ENCODE results near the gene HTT. TPM values are rescaled to one million over a fixed set of nuclear protein-coding genes. Genes with fewer than 3 reads are reported as not detected.

HTT gene
- total RNA-seq, 6 donors from 2014 or later: 55.4 to 170 (median 81.5) TPM

- Histone ChIP-seq H3K36me3 (peaks cover 42 to 98% (median 87%) of the 10 kb centered on the region in 4 donors), H3K4me1 (no peaks in the 10 kb centered on the region), H3K4me3 (no peak overlapping the region), H3K9me3 (no peaks in the 10 kb centered on the region), H3K27ac (no peak overlapping the region), H3K27me3 (no peaks in the 10 kb centered on the region)
- TF ChIP-seq POLR2A (IDR thresholded peaks at IDR 0.05) (no peak), EP300 (IDR thresholded peaks at IDR 0.05) (no peak), POLR2AphosphoS5 (IDR thresholded peaks at IDR 0.05) (no peak)
- TF ChIP-seq, protein P1, sequence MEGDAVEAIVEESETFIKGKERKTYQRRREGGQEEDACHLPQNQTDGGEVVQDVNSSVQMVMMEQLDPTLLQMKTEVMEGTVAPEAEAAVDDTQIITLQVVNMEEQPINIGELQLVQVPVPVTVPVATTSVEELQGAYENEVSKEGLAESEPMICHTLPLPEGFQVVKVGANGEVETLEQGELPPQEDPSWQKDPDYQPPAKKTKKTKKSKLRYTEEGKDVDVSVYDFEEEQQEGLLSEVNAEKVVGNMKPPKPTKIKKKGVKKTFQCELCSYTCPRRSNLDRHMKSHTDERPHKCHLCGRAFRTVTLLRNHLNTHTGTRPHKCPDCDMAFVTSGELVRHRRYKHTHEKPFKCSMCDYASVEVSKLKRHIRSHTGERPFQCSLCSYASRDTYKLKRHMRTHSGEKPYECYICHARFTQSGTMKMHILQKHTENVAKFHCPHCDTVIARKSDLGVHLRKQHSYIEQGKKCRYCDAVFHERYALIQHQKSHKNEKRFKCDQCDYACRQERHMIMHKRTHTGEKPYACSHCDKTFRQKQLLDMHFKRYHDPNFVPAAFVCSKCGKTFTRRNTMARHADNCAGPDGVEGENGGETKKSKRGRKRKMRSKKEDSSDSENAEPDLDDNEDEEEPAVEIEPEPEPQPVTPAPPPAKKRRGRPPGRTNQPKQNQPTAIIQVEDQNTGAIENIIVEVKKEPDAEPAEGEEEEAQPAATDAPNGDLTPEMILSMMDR (IDR thresholded peaks at IDR 0.05): no peak
- ATAC-seq (ENCODE audit: low FRiP score in 2 of 2): no peak
- peak in 1 of 2 donors; percentile 52 for DNase-seq
- WGBS, 2 donors: 89 to 92% methylated on average over 17 to 23 of the region's 23 CpGs
Observed at GRCh38 chr4:3234171-3235029, 159.9 kb downstream of the HTT start.

- Histone ChIP-seq H3K4me1 (no peaks in the 10 kb centered on the region), H3K9me3 (no peaks in the 10 kb centered on the region), H3K27ac (no peak overlapping the region), H3K4me3 (no peak overlapping the region), H3K36me3 (peaks cover 42 to 98% (median 87%) of the 10 kb centered on the region in 4 donors), H3K27me3 (no peaks in the 10 kb centered on the region)
- WGBS, 2 donors: 93 to 97% methylated on average over 4 to 12 of the region's 14 CpGs
- no peak for ATAC-seq (ENCODE audit: low FRiP score in 2 of 2)
- no peak for TF ChIP-seq POLR2A (IDR thresholded peaks at IDR 0.05)
- TF ChIP-seq POLR2AphosphoS5 (IDR thresholded peaks at IDR 0.05): no peak
- TF ChIP-seq, protein P1 (IDR thresholded peaks at IDR 0.05): no peak
- no peak for TF ChIP-seq EP300 (IDR thresholded peaks at IDR 0.05)
- no peak for DNase-seq
Observed at GRCh38 chr4:3235030-3235345, 160.5 kb downstream of the HTT start.

GRCh38 chr4:3235581-3235980 lies 161.1 kb downstream of the HTT start:
- Histone ChIP-seq H3K36me3 (peaks cover 39 to 98% (median 87%) of the 10 kb centered on the region in 4 donors), H3K27me3 (no peaks in the 10 kb centered on the region), H3K27ac (no peak overlapping the region), H3K4me3 (no peak overlapping the region), H3K4me1 (no peaks in the 10 kb centered on the region), H3K9me3 (no peaks in the 10 kb centered on the region)
- no peak for TF ChIP-seq EP300 (IDR thresholded peaks at IDR 0.05)
- no peak for TF ChIP-seq POLR2A (IDR thresholded peaks at IDR 0.05)
- TF ChIP-seq, protein P1 (IDR thresholded peaks at IDR 0.05): no peak
- no peak for TF ChIP-seq POLR2AphosphoS5 (IDR thresholded peaks at IDR 0.05)
- no peak for ATAC-seq (ENCODE audit: low FRiP score in 2 of 2)
- WGBS, 2 donors: 85% methylated on average over 8 of the region's 11 CpGs; no CpG with 5 or more reads in 1 of the 2 donors
- peak in 1 of 2 donors; percentile 69 for DNase-seq

- H3K9me3 ChIP-seq: no peaks in the 10 kb centered on the region
- H3K4me1 ChIP-seq: no peaks in the 10 kb centered on the region
- 92 to 96% methylated on average over 7 of the region's 9 CpGs for WGBS, 2 donors
- no peak for ATAC-seq (ENCODE audit: low FRiP score in 2 of 2)
- DNase-seq: peak in 1 of 2 donors; percentile 29
- TF ChIP-seq EP300 (IDR thresholded peaks at IDR 0.05): no peak
- no peak for TF ChIP-seq POLR2AphosphoS5 (IDR thresholded peaks at IDR 0.05)
- TF ChIP-seq, protein P1 (IDR thresholded peaks at IDR 0.05): no peak
- TF ChIP-seq POLR2A (IDR thresholded peaks at IDR 0.05): no peak
- no peak overlapping the region for H3K27ac ChIP-seq
- H3K27me3 ChIP-seq: no peaks in the 10 kb centered on the region
- peaks cover 32 to 98% (median 87%) of the 10 kb centered on the region in 4 donors for H3K36me3 ChIP-seq
- H3K4me3 ChIP-seq: no peak overlapping the region
Observed at GRCh38 chr4:3236326-3236878, 161.9 kb downstream of the HTT start.

Measured in upper lobe of left lung (tissue), 6 donors.